Activated naive CD8-positive, alpha-beta T cell treated with anti-CD3 and anti-CD28 coated beads, Interleukin-2, amount 10 ng/mL, durations not matched to agents 7 days and 5 days (primary cell): ENCODE data around the gene ASCL2. TPM values are rescaled to one million over a fixed set of nuclear protein-coding genes. Genes with fewer than 3 reads are reported as not detected.

Experiments used
- ATAC-seq: fragments of 150-1000 bp; cut with Tn5 transposase; one replicate; pipeline ENCODE4 v1.10.0; 2021; ENCODE audit warnings: low read depth, moderate library complexity
- POLR2A ChIA-PET: fragments of 350-600 bp; sonication (Branson Sonifier 250); formaldehyde crosslinking; loops from one replicate; lab custom pipeline; 2021; ENCODE audit warnings: antibody characterized with exemption; lab: Charles Lee
- DNase-seq: peaks from one replicate; pipeline ENCODE4 v3.0.0; 2021
- H3K27ac Mint-ChIP-seq: one replicate; pipeline ENCODE4 v1.8.0; 2022; ENCODE audit warnings: mild to moderate bottlenecking, mixed read lengths
- H3K27me3 Mint-ChIP-seq: one replicate; pipeline ENCODE4 v1.8.0; 2022; ENCODE audit warnings: mild to moderate bottlenecking, moderate library complexity, mixed read lengths
- H3K36me3 Mint-ChIP-seq: one replicate; pipeline ENCODE4 v1.8.0; 2021; ENCODE audit warnings: mild to moderate bottlenecking, mixed read lengths
- H3K4me1 Mint-ChIP-seq: one replicate; pipeline ENCODE4 v1.8.0; 2021; ENCODE audit warnings: mixed read lengths
- H3K4me3 Mint-ChIP-seq: one replicate; pipeline ENCODE4 v1.8.0; 2022; ENCODE audit warnings: mild to moderate bottlenecking, moderate library complexity, mixed read lengths
- H3K9me3 Mint-ChIP-seq: one replicate; pipeline ENCODE4 v1.8.0; 2021; ENCODE audit warnings: mixed read lengths
- total RNA-seq, 2 experiments: library from RNA; stranded (reverse); gene quantifications; one replicate each; pipeline ENCODE4 v1.2.3, GENCODE V29; 2021

ASCL2 gene, protein sequence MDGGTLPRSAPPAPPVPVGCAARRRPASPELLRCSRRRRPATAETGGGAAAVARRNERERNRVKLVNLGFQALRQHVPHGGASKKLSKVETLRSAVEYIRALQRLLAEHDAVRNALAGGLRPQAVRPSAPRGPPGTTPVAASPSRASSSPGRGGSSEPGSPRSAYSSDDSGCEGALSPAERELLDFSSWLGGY
- total RNA-seq, result under 1 TPM; 0.62 to 0.80 TPM

DNA sequence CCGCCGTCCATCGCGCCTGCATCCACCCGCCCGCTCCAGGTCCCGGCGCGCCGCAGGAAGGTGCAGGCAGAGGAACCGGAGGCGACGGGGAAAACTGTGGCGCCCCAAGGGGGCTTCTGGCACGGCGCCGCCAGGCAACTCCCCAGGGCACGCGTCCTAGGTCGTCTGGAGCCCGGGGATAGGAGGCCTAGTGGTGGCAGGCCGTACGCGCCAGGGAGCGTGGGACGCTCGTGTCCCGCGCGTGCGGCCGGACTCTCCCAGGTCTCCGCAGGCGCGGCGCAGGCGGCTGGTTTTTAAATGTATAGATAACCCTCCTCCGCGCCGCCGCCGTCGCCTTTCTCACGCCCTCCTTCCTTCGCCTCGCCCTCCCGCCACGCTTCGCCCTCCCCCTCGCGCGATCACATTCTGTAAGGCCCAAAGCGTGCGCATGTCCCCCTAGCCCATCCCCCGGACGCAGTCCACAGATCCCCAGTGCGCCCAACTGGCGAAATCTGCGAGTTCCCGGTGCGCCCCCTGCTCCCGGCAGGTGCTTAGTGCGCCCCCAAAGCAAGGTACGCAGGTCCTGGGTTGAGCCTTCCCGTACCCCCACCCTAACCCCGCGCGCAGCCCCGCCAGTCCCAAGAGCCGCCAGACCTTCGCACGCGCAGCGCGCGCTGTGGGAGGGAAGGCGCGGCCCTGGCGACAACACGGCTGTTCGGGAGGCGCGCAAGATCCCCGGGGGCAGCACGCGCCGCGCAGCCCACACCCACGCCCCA, at the start of gene ASCL2:
Gene ASCL2, minus strand, starts transcription at position 267 of the 755 bp plus-strand sequence. Its CDS starts 256 bp downstream, at position 11.
- Mint-ChIP-seq H3K36me3 (no peaks in the 10 kb centered on the region), H3K4me1 (peaks cover 17% of the 10 kb centered on the region), H3K27ac (no peak within 1 kb of the TSS), H3K9me3 (no peaks in the 10 kb centered on the region), H3K27me3 (peaks cover 32% of the 10 kb centered on the region), H3K4me3 (peak within 1 kb of the TSS; percentile 65)
- POLR2A ChIA-PET, result no interaction called here
- ATAC-seq (no peak), DNase-seq (no peak)

DNA sequence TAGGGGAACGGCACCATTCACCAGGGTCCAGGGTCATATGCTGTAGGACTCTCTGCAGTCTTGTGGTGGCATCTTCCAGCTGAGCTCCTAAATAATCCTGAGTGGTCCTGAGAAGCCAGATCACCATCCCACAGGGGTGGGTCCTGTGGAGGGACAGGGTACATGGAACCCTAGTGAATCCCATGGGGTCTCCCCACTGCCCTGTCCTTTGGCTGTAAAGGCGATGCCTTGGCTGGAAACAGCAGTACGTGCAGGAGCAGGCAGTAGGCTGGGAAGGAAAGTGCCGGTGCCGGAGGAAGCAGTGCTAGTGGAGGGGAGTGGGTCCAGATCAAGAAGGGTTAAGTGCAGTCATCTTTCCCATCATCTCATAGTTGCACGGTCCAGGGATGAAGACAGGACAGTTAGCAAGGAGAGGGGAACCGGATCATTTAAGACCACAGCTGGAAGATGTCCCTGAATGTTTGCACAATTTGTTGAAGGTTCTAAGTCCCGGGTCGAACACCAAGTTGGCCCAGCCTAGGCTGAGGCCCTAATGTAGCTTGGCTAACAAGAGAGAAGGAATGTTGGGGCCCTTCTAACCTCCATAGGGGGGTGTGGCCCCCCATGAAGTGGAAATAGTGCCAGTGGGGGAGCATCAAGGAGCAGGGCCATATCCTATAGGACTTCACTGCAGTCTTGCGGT, 49.5 kb upstream of the ASCL2 start:
- POLR2A ChIA-PET, result interaction anchor here (1.4 kb wide), 1 partner anchor 10 kb away, joined by 4 read pairs; no protein-coding TSS in a partner anchor
- Mint-ChIP-seq H3K27ac (no peak overlapping the region), H3K27me3 (peaks cover 10% of the 10 kb centered on the region), H3K9me3 (no peaks in the 10 kb centered on the region), H3K4me1 (no peaks in the 10 kb centered on the region), H3K36me3 (no peaks in the 10 kb centered on the region), H3K4me3 (no peak overlapping the region)
- DNase-seq (no peak), ATAC-seq (no peak)

DNA sequence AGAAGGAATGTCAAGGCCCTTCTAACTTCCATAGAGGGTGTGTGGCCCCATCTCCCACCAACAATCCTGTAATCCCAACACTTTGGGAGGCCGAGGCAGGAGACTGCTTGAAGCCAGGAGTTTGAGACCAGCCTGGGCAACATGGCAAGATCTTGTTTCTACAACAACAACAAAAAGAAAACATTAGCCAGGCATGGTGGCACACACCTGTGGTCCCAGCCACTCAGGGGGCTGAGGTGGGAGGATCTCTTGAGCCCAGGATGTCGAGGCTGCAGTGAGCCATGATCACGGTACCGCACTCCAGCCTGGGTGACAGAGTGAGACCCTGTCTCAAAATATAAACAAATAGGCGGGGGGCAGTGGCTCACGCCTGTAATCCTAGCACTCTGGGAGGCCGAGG, 48.3 kb upstream of the ASCL2 start:
- POLR2A ChIA-PET, result interaction anchor here (1.4 kb wide), 1 partner anchor 13 kb away, joined by 4 read pairs; no protein-coding TSS in a partner anchor
- no peak for ATAC-seq
- H3K27me3 Mint-ChIP-seq, result peaks cover 10% of the 10 kb centered on the region

DNA sequence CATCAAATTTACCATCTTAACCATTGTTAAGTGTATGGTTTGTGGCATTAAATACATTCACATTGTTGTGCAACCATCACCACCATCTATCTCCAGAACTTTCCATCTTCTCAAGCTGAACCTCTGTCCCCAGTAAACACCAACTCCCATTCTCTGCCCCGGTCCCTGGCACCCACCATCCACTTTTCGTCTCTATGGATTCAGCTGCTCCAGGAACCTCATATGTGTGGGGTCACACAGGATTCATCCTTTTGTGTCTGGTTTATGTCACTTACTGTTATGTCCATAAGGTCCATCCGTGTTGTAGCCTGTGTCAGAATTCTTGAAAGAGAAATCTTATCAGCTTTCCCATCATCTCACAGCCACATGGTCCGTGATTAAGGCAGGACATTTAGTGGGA, 47.7 kb upstream of the ASCL2 start:
- no peaks in the 10 kb centered on the region for H3K4me1 Mint-ChIP-seq
- DNase-seq, result no peak
- no peaks in the 10 kb centered on the region for H3K9me3 Mint-ChIP-seq
- peaks cover 10% of the 10 kb centered on the region for H3K27me3 Mint-ChIP-seq
- no peaks in the 10 kb centered on the region for H3K36me3 Mint-ChIP-seq
- no peak overlapping the region for H3K4me3 Mint-ChIP-seq
- no peak overlapping the region for H3K27ac Mint-ChIP-seq
- no peak for ATAC-seq
- POLR2A ChIA-PET, result interaction anchor here (1.0 to 1.4 kb wide), 3 partner anchors 9 to 12 kb away, joined by 3 to 4 read pairs (median 3); no protein-coding TSS in a partner anchor

More for the DNA sequence above, 48.3 kb upstream of the ASCL2 start:
- no peaks in the 10 kb centered on the region for H3K4me1 Mint-ChIP-seq
- no peaks in the 10 kb centered on the region for H3K36me3 Mint-ChIP-seq
- no peak overlapping the region for H3K27ac Mint-ChIP-seq
- no peak for DNase-seq
- H3K9me3 Mint-ChIP-seq, result no peaks in the 10 kb centered on the region
- no peak overlapping the region for H3K4me3 Mint-ChIP-seq

DNA sequence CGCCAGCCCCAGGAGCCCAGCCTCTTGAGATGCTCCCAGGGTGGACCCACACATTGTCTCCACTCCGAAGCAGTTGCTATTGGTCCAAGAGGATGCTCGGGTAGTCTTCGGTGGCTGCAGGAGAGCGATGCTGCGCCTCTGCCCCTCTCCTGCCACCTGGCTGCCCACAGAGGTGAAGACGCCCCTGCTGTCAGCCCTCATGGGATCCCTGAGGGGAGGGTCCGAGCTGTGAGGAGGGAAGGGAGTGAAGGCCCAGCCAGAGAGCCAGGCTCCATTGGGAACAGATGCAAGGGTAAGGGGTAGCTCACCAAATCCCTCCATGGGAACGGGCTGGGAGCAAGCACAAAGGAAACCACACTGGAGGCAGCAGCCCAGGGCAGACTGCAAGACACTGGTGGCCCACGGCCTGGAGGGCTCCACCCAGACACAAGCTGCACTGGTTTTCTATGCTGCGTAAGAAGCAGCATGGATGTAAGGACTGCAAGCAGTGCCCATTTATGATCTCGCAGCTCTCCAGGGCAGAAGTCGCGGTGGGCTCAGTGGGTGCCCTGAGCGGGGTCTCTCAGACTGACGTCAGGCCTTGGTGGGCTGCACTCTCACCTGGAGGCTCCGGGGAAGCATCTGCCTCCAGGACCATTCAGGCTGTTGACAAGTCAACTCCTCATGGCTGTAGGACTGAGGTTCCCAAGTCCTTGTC, 47.1 kb upstream of the ASCL2 start:
- H3K27ac Mint-ChIP-seq, result peak overlapping the region; percentile 43
- DNase-seq (no peak), ATAC-seq (no peak)
- H3K9me3 Mint-ChIP-seq, result no peaks in the 10 kb centered on the region
- POLR2A ChIA-PET, result interaction anchor here (1.0 to 1.4 kb wide), 3 partner anchors 8 to 12 kb away, joined by 3 to 4 read pairs (median 3); no protein-coding TSS in a partner anchor
- no peaks in the 10 kb centered on the region for H3K36me3 Mint-ChIP-seq
- no peak overlapping the region for H3K4me3 Mint-ChIP-seq
- H3K4me1 Mint-ChIP-seq, result no peaks in the 10 kb centered on the region
- H3K27me3 Mint-ChIP-seq, result peaks cover 5% of the 10 kb centered on the region

DNA sequence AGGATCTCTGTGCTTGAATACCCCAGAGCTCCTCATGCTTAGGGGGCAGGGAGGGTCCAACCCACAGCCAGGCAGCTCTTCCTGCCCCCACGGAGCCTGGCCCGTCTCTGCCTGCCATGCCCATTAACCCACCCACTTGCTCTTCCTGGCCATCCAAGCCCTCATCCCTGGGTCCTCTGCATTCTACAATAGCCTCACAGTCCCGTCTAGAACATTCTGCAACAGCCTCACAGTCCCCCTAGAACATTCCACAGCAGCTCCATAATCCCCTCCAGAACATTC, 46.5 kb upstream of the ASCL2 start:
- H3K27ac Mint-ChIP-seq, result no peak overlapping the region

DNA sequence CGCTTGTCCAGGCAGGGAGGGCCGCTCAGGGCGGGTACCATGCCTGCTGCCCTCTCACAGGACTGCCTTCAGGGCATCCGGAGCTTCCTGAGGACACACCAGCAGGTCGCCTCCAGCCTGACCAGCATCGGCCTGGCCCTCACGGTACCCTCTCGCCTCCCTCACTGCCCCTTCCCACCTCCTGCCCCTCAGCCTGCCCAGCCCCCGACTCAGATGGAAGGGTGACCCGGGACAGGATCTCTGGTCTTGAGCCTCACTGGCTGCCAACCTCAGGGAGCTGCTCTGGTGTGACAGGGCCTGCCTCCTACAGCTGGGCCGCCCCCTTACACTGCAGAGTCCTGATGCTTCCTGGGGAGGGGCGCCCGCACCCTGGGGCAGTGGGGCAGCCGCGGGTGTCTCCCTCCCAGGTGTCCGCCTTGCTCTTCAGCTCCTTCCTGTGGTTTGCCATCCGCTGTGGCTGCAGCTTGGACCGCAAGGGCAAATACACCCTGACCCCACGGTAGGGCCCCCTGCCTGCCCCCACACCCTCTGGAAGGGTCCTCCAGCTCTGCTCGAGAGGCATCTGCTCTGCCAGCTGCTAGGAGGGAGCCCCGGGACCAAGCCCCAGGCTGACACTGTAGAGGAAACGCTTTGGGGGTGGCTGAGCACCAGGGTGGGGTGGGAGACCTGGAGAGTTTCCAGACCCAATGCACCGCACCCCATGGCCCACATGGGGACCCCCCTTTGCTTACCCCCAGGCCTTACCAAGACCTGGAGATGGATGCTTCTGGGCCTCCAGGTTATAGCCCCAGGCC, 46.0 kb upstream of the ASCL2 start:
- Mint-ChIP-seq H3K9me3 (no peaks in the 10 kb centered on the region), H3K27me3 (no peaks in the 10 kb centered on the region), H3K36me3 (no peaks in the 10 kb centered on the region), H3K27ac (no peak overlapping the region), H3K4me3 (no peak overlapping the region), H3K4me1 (no peaks in the 10 kb centered on the region)
- ATAC-seq, result no peak
- POLR2A ChIA-PET, result interaction anchor here (0.8 kb wide), 1 partner anchor 11 kb away, joined by 4 read pairs; no protein-coding TSS in a partner anchor
- no peak for DNase-seq

More for the DNA sequence above, 46.5 kb upstream of the ASCL2 start:
- no peak overlapping the region for H3K4me3 Mint-ChIP-seq
- no peaks in the 10 kb centered on the region for H3K36me3 Mint-ChIP-seq
- no peaks in the 10 kb centered on the region for H3K4me1 Mint-ChIP-seq
- no peaks in the 10 kb centered on the region for H3K9me3 Mint-ChIP-seq
- DNase-seq (no peak), ATAC-seq (no peak)
- peaks cover 3% of the 10 kb centered on the region for H3K27me3 Mint-ChIP-seq
- POLR2A ChIA-PET, result interaction anchor here (0.8 kb wide), 1 partner anchor 11 kb away, joined by 4 read pairs; no protein-coding TSS in a partner anchor

DNA sequence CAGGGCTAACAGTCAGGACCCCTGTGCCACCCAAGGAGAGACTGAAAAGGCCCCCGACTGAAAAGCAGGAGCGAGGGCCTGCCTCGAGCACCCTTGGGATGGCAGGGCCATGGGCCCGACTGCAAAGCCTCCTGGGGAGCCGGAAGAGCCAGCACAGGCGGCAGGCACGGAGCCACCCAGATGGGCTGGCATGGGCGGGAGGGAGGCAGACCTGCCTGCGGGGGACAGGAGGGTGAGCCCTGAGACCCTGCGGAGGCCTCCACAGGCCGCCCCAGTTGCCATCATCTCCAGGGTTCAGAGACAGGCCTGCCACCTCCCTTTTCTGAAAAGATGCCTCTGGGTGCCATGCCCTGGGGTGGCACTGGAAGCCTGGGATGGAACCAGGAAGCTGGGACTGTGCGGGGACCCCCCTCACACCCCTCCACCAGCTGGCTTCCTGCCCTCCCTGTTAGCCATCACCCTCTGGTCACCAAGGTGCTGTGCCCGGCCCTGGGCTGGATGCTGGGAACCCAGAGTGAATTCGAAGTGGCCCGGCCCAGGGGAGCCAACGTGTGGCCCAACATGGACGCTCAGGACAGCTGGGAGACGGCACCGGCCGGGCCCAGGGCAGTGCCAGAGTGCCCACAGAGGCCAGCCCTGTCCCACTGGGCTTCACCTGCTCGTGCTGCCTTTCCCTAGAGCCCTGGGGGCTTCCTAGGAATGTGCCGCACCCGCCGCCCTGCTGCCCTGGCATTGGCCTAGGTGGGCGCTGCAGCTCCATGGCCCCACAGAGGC, 45.2 kb upstream of the ASCL2 start:
- H3K4me3 Mint-ChIP-seq, result no peak overlapping the region
- no peaks in the 10 kb centered on the region for H3K27me3 Mint-ChIP-seq
- ATAC-seq, result no peak
- H3K27ac Mint-ChIP-seq, result no peak overlapping the region
- H3K36me3 Mint-ChIP-seq, result no peaks in the 10 kb centered on the region
- no peaks in the 10 kb centered on the region for H3K4me1 Mint-ChIP-seq
- POLR2A ChIA-PET, result interaction anchor here (0.8 kb wide), 1 partner anchor 10 kb away, joined by 4 read pairs; no protein-coding TSS in a partner anchor
- H3K9me3 Mint-ChIP-seq, result no peaks in the 10 kb centered on the region
- no peak for DNase-seq

DNA sequence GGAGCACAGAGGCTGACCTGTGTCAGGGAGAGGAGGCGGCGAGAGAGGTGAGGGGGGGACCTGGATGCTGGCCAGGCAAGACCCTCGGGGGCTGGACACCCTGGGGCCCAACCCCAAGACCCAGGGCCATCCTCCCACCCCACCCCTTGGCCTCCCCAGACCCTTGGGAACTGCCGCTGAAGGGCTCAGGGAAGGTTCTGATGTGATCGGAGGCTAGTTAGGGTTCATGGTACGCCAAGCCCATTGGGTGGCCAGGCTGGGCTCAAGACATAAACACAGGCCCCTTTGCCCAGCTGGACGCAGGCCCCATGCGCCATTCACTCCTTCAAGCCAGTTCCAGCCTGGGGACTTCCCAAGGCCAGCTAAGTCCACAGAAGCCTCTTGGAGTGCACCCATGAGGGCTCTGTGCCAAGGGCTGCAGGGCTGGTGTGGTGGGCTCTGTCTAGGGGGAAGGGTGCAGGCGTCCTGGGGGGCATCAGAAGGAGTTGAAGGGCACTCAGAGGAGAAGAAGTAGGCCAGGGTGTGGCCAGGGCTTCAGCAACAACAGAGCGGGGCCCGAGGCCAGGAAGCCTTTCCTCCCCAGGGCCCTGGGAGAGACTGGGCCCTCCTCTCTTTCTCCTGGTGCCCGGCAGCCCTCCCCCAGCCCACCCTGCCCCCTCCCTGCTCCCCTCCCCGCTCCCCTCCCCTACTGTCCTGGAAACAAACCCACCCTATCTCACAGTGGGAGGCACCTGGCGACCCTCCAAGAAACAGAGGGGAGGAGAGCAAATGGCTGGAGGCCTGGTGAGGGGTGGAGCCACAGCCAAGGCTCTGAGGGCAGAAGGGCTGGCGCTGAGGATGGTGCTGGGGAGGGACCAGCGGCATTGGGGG, 44.4 kb upstream of the ASCL2 start:
- no peak overlapping the region for H3K4me3 Mint-ChIP-seq
- no peaks in the 10 kb centered on the region for H3K4me1 Mint-ChIP-seq
- no peak for ATAC-seq
- no peaks in the 10 kb centered on the region for H3K9me3 Mint-ChIP-seq
- no peaks in the 10 kb centered on the region for H3K36me3 Mint-ChIP-seq
- no peak for DNase-seq
- POLR2A ChIA-PET, result no interaction called here
- H3K27ac Mint-ChIP-seq, result no peak overlapping the region
- H3K27me3 Mint-ChIP-seq, result no peaks in the 10 kb centered on the region

DNA sequence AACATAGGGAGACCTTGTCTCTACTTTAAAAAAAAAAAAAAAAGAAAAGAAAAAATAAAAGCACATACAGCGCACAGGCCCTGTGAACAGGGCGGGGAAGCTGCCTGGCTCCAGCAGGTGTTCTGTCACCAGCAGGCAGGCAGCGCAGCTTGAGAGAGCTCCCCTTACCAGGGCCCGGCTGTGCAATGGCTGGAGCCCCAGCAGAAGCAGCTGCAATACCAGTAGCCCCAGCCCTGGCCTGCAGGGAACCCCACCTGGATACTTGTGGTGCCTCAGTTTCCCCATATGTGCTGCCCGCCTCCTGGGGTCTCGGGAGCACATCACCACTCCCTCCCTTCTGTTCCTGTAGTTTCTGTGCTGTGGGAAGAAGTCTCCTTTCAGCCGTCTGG, 43.7 kb upstream of the ASCL2 start:
- H3K36me3 Mint-ChIP-seq, result no peaks in the 10 kb centered on the region

More for the DNA sequence above, 43.7 kb upstream of the ASCL2 start:
- H3K4me3 Mint-ChIP-seq, result no peak overlapping the region
- DNase-seq (no peak), ATAC-seq (no peak)
- H3K27ac Mint-ChIP-seq, result no peak overlapping the region
- H3K4me1 Mint-ChIP-seq, result no peaks in the 10 kb centered on the region
- POLR2A ChIA-PET, result interaction anchor here (0.5 to 1.1 kb wide), 2 partner anchors 9 to 11 kb away, joined by 4 read pairs; no protein-coding TSS in a partner anchor
- no peaks in the 10 kb centered on the region for H3K27me3 Mint-ChIP-seq
- H3K9me3 Mint-ChIP-seq, result no peaks in the 10 kb centered on the region
